ENCODE measurements around the gene TULP4.

Gene TULP4

DNA sequence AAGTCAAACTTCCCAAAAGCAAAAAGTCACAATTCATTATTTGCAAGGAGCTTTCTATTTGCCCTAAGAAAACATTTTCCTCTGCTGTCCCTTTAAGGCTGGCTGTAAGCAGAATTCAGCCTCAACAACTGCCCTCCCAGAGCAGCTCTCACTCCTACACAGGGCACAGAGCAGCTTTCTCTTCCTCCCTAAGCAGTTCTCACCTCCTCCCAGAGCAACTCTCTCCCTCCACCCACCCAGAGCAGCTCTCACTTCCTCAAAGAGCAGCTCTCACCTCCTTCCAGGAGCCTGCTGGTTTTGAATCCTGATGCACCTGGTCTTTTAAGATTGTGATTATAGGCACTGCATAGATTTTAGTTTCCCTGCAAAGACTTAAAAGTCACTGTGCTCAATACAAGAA lies 127.0 kb downstream of the TULP4 start:
- no peak overlapping the region for H3K9ac ChIP-seq (ENCODE audit: low read length)
- H2AK5ac ChIP-seq (ENCODE audit: low read length) = no peak overlapping the region
- H3K27me3 ChIP-seq (ENCODE audit: insufficient read depth, low read length) = no peaks in the 10 kb centered on the region
- H2AFZ ChIP-seq (ENCODE audit: insufficient read depth, low read length, poor library complexity) = no peak overlapping the region
- peaks cover 6 to 7% of the 10 kb centered on the region in 2 experiments for H3K36me3 ChIP-seq (ENCODE audit: control insufficient read depth in 1 of 2, insufficient read depth in 2 of 2, low read length in 2 of 2)
- no peak overlapping the region for H3K23ac ChIP-seq (ENCODE audit: low read length)
- no peak overlapping the region for H2BK12ac ChIP-seq (ENCODE audit: low read length)
- no peak overlapping the region for H3K4me3 ChIP-seq (ENCODE audit: low read depth, low read length)
- no peak overlapping the region for H2BK120ac ChIP-seq (ENCODE audit: insufficient read depth, low read length, poor library complexity)
- no peak overlapping the region for H3K27ac ChIP-seq (ENCODE audit: low read depth, low read length)
- peaks cover 2% of the 10 kb centered on the region for H3K9me3 ChIP-seq (ENCODE audit: insufficient read depth, low read depth, low read length)
- no peaks in the 10 kb centered on the region for H3K79me1 ChIP-seq (ENCODE audit: low read length)
- peak; percentile 4 to 31 for DNase-seq
- no peak overlapping the region for H4K8ac ChIP-seq (ENCODE audit: low read depth, low read length)
- H3K4me1 ChIP-seq (ENCODE audit: control insufficient read depth in 1 of 2, insufficient read depth in 2 of 2, low read length in 2 of 2) = no peaks in the 10 kb centered on the region
- H3K14ac ChIP-seq (ENCODE audit: low read length) = no peak overlapping the region
- no peak overlapping the region for H3K18ac ChIP-seq (ENCODE audit: low read length)
- no peak overlapping the region for H2BK5ac ChIP-seq (ENCODE audit: low read depth, low read length, poor library complexity)
- H4K91ac ChIP-seq (ENCODE audit: low read depth, low read length) = no peak overlapping the region
- H3K79me2 ChIP-seq (ENCODE audit: control insufficient read depth, insufficient read depth, low read length, poor library complexity) = no peaks in the 10 kb centered on the region
- H3K4ac ChIP-seq (ENCODE audit: low read depth, low read length) = no peak overlapping the region
- no peak overlapping the region for H3K4me2 ChIP-seq (ENCODE audit: low read length)
- no peak overlapping the region for H4K12ac ChIP-seq (ENCODE audit: low read depth, low read length)

DNA sequence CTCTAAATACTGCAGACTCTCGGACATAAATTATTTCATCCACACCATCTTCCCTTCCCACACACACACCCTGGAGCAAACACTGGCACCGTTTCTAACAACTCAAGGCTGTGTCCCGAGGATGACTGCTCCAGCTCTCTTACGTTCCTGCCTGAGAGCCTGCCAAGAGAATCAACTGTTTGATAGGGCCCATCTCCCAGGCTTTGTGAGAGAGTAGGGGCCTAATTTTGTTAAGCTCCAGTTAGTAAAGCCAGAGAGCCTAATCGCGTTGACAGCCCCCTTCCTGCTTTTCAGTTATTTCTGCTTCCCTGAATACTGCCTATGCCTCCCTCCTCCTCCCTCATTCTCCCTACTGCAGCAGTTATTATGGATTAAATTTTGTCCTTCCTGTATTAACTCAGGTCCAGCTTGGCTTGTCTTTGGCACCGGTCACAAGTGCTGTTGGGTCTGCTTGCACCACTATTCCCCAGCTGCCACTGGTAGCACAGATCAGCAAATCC lies 129.5 kb downstream of the TULP4 start:
- Histone ChIP-seq H3K4me3 (ENCODE audit: low read depth, low read length) (no peak overlapping the region), H4K8ac (ENCODE audit: low read depth, low read length) (no peak overlapping the region), H2BK120ac (ENCODE audit: insufficient read depth, low read length, poor library complexity) (no peak overlapping the region), H3K79me1 (ENCODE audit: low read length) (no peaks in the 10 kb centered on the region), H3K4me1 (ENCODE audit: control insufficient read depth in 1 of 2, insufficient read depth in 2 of 2, low read length in 2 of 2) (no peaks in the 10 kb centered on the region), H3K27ac (ENCODE audit: low read depth, low read length) (no peak overlapping the region), H2BK12ac (ENCODE audit: low read length) (no peak overlapping the region), H4K12ac (ENCODE audit: low read depth, low read length) (no peak overlapping the region), H3K14ac (ENCODE audit: low read length) (no peak overlapping the region), H3K36me3 (ENCODE audit: control insufficient read depth in 1 of 2, insufficient read depth in 2 of 2, low read length in 2 of 2) (peaks cover 0 to 4% of the 10 kb centered on the region in 2 experiments), H2BK5ac (ENCODE audit: low read depth, low read length, poor library complexity) (no peak overlapping the region), H3K4ac (ENCODE audit: low read depth, low read length) (no peak overlapping the region), H3K18ac (ENCODE audit: low read length) (no peak overlapping the region), H3K4me2 (ENCODE audit: low read length) (no peak overlapping the region), H2AK5ac (ENCODE audit: low read length) (no peak overlapping the region), H2AFZ (ENCODE audit: insufficient read depth, low read length, poor library complexity) (no peak overlapping the region), H3K9me3 (ENCODE audit: insufficient read depth, low read depth, low read length) (no peaks in the 10 kb centered on the region), H3K9ac (ENCODE audit: low read length) (no peak overlapping the region), H4K91ac (ENCODE audit: low read depth, low read length) (no peak overlapping the region), H3K27me3 (ENCODE audit: insufficient read depth, low read length) (no peaks in the 10 kb centered on the region), H3K79me2 (ENCODE audit: control insufficient read depth, insufficient read depth, low read length, poor library complexity) (no peaks in the 10 kb centered on the region), H3K23ac (ENCODE audit: low read length) (no peak overlapping the region)
- WGBS (ENCODE audit: extremely low coverage, insufficient coverage, insufficient read length) = no CpG with 5 or more reads among the region's 7 CpGs
- DNase-seq = no peak

DNA sequence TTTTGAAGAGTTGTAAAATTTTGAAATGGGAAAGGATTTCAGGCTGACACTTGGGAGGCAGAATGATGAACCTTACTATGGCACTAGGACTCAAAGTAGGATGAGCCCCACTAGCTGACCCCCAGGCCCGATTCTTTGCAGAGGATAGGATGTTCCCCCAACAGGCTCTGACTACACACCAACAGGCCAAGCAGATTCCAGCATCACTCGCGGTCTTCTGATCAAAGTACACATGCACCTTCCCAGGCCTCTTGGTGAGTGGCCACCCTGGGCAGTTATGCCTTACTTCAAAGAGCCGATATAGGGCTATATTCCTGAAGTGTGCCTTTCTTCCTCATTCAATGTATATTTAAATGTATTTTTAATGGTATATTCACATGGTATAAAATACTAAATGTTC lies 130.0 kb downstream of the TULP4 start:
- Histone ChIP-seq H3K18ac (ENCODE audit: low read length) (no peak overlapping the region), H3K27ac (ENCODE audit: low read depth, low read length) (no peak overlapping the region), H3K9ac (ENCODE audit: low read length) (no peak overlapping the region), H3K4ac (ENCODE audit: low read depth, low read length) (no peak overlapping the region), H3K4me1 (ENCODE audit: control insufficient read depth in 1 of 2, insufficient read depth in 2 of 2, low read length in 2 of 2) (no peaks in the 10 kb centered on the region), H3K14ac (ENCODE audit: low read length) (no peak overlapping the region), H3K9me3 (ENCODE audit: insufficient read depth, low read depth, low read length) (no peaks in the 10 kb centered on the region), H2AFZ (ENCODE audit: insufficient read depth, low read length, poor library complexity) (no peak overlapping the region), H3K23ac (ENCODE audit: low read length) (no peak overlapping the region), H3K36me3 (ENCODE audit: control insufficient read depth in 1 of 2, insufficient read depth in 2 of 2, low read length in 2 of 2) (peaks cover 0 to 4% of the 10 kb centered on the region in 2 experiments), H3K27me3 (ENCODE audit: insufficient read depth, low read length) (no peaks in the 10 kb centered on the region), H3K4me3 (ENCODE audit: low read depth, low read length) (no peak overlapping the region), H3K79me2 (ENCODE audit: control insufficient read depth, insufficient read depth, low read length, poor library complexity) (no peaks in the 10 kb centered on the region), H2BK5ac (ENCODE audit: low read depth, low read length, poor library complexity) (no peak overlapping the region), H3K4me2 (ENCODE audit: low read length) (no peak overlapping the region), H4K12ac (ENCODE audit: low read depth, low read length) (no peak overlapping the region), H2AK5ac (ENCODE audit: low read length) (no peak overlapping the region), H3K79me1 (ENCODE audit: low read length) (no peaks in the 10 kb centered on the region), H2BK120ac (ENCODE audit: insufficient read depth, low read length, poor library complexity) (no peak overlapping the region), H4K91ac (ENCODE audit: low read depth, low read length) (no peak overlapping the region), H2BK12ac (ENCODE audit: low read length) (no peak overlapping the region), H4K8ac (ENCODE audit: low read depth, low read length) (no peak overlapping the region)
- no CpG with 5 or more reads among the region's 4 CpGs for WGBS (ENCODE audit: extremely low coverage, insufficient coverage, insufficient read length)
- no peak for DNase-seq

DNA sequence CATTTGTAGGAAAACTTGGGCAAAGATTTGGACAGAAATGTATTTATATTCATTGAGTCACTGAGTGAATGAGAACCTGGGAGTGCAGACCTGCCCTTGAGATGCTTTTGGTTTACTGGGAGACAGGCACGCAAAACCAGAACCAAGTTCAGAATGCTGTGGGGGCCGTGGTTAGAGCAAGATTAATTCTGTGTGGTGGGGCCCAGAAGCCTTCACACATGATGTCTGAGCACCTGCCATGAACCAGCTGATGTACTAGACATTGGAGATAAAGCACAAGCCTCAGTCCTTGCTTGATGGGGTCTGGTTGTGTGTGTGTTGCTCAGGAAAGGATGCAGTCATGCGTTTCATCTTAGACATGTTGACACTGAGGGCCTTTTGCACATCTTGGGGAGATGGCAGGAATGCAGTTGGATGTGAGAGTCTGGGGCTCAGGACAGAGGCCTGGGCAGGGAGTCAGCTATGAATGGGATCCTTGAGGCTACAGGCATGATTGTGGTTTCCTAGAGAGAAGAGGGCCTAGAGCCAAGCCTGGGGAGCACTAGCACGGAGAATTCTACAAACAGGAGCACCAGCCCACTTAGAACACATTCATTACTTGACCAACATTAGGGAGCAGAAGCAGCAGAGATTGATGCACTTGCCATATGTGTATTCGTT lies 133.3 kb downstream of the TULP4 start:
- no peak overlapping the region for H4K8ac ChIP-seq (ENCODE audit: low read depth, low read length)
- H3K9ac ChIP-seq (ENCODE audit: low read length) = no peak overlapping the region
- no peak overlapping the region for H3K23ac ChIP-seq (ENCODE audit: low read length)
- H3K14ac ChIP-seq (ENCODE audit: low read length) = no peak overlapping the region
- H3K4me3 ChIP-seq (ENCODE audit: low read depth, low read length) = no peak overlapping the region
- H3K4ac ChIP-seq (ENCODE audit: low read depth, low read length) = no peak overlapping the region
- no peak overlapping the region for H3K4me2 ChIP-seq (ENCODE audit: low read length)
- no peak overlapping the region for H3K18ac ChIP-seq (ENCODE audit: low read length)
- H2BK5ac ChIP-seq (ENCODE audit: low read depth, low read length, poor library complexity) = no peak overlapping the region
- no CpG with 5 or more reads among the region's 5 CpGs for WGBS (ENCODE audit: extremely low coverage, insufficient coverage, insufficient read length)
- H3K27me3 ChIP-seq (ENCODE audit: insufficient read depth, low read length) = no peaks in the 10 kb centered on the region
- no peak for DNase-seq
- H4K12ac ChIP-seq (ENCODE audit: low read depth, low read length) = no peak overlapping the region
- no peak overlapping the region for H2BK12ac ChIP-seq (ENCODE audit: low read length)
- no peak overlapping the region for H4K91ac ChIP-seq (ENCODE audit: low read depth, low read length)
- no peak overlapping the region for H3K27ac ChIP-seq (ENCODE audit: low read depth, low read length)
- no peak overlapping the region for H2AFZ ChIP-seq (ENCODE audit: insufficient read depth, low read length, poor library complexity)
- H3K9me3 ChIP-seq (ENCODE audit: insufficient read depth, low read depth, low read length) = peaks cover 2% of the 10 kb centered on the region
- H3K79me2 ChIP-seq (ENCODE audit: control insufficient read depth, insufficient read depth, low read length, poor library complexity) = no peaks in the 10 kb centered on the region
- no peak overlapping the region for H2BK120ac ChIP-seq (ENCODE audit: insufficient read depth, low read length, poor library complexity)
- H3K36me3 ChIP-seq (ENCODE audit: control insufficient read depth in 1 of 2, insufficient read depth in 2 of 2, low read length in 2 of 2) = peaks cover 8 to 11% of the 10 kb centered on the region in 2 experiments
- no peak overlapping the region for H2AK5ac ChIP-seq (ENCODE audit: low read length)
- no peaks in the 10 kb centered on the region for H3K79me1 ChIP-seq (ENCODE audit: low read length)
- H3K4me1 ChIP-seq (ENCODE audit: control insufficient read depth in 1 of 2, insufficient read depth in 2 of 2, low read length in 2 of 2) = no peaks in the 10 kb centered on the region
